GM08714 (cell line): ENCODE data around the gene ARID4A.
"Not testable (repeated sequence)": the region's sequence is repeated elsewhere in the genome, so short reads cannot be mapped to it uniquely, and the experiment has no call there.

Source experiments
- H3K4me3 ChIP-seq: fragments of 200-500 bp; sonication (Bioruptor generic); 2 replicates; pipeline ENCODE4 v1.5.1; 2014; ENCODE audit warnings: mild to moderate bottlenecking, low read length, inconsistent platforms
- ZNF274 ChIP-seq: IDR thresholded peaks from 2 replicates; pipeline ENCODE4 v1.6.1; 2012; ENCODE audit warnings: mild to moderate bottlenecking, low read depth, low read length

ARID4A gene

DNA sequence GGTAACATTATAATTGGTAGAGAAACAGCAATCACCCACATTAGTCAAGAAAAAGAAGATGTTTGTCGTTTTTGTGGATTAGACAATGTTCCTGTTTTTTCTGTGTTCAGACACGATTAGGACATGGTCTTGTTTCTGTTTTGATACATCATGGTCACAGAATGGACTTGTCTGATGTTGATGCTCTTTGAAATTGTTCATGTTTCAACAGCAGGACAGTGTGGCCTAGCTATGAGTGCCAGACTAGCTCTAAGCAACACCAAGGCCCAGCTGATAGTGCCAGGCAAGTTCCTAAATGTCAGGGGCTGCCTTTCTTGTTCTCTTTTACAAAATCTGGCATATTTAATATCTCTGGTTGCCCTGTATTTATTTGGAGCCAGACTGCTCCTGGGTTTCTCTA is 56.5 kb downstream of the ARID4A start:
- TF ChIP-seq ZNF274: no peak
- no peak overlapping the region for H3K4me3 ChIP-seq

DNA sequence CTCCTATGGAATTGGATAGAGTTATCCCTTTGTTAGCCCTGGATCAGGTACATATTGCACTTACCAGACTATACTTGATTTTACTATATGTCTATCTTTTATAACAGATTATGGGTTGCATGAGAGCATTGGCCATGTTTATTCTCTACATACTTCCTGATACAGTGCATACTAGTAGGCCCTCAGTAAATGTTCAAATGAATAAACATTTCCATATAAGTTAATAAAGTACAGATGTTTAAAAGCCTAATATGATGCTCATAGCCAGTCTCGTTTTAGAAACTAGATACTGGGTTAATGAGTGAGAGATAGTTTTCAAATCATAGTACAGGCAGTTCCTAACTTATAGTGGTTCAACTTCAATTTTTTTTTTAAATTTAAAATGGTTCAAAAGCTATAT is 57.9 kb downstream of the ARID4A start:
- no peak overlapping the region for H3K4me3 ChIP-seq
- TF ChIP-seq ZNF274: no peak

DNA sequence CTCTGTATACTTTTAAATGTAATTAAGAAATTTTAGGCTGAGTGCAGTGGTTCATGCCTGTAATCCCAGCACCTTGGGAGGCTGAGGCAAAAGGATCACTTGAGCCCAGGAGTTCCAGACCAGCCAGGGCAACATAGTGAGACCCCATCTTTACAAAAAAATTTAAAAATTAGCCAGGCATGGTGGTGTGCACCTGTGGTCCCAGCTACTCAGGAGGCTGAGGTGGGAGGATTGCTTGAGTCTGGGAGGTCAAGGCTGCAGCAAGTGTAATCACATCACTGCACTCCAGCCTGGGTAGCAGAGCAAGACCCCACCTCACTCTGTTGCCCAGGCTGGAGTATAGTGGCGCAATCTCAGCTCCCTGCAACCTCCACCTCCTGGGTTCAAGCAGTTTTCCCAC is 63.9 kb downstream of the ARID4A start:
- not testable (repeated sequence) for H3K4me3 ChIP-seq

DNA sequence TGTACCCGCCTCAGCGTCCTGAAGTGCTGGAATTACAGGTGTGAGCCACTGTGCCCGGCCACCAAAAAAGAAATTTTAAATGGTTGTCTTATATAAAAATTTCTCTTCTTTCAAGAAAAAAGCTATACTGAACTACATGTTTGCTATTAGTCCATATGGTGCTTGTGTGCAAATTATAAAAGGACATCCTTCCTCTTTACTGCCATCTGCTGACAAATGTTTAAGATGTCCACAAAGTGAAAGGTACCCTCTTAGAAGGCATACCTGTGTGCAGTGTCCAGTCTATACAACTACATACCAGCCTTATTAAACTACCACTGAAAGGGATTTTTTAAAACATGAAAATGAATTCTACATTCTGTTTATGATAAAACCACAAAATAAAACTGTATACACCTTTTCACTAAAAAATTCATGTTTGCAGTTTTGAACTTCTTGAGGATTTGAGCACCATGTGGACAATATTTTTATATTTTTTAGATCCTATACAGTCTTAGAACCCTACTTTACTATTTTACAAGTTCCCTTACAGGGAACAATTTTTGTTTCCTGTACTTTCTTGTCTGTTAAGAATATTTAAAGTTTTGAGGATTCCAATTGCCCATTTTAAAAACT is 64.5 kb downstream of the ARID4A start:
- no peak for TF ChIP-seq ZNF274
- no peak overlapping the region for H3K4me3 ChIP-seq

DNA sequence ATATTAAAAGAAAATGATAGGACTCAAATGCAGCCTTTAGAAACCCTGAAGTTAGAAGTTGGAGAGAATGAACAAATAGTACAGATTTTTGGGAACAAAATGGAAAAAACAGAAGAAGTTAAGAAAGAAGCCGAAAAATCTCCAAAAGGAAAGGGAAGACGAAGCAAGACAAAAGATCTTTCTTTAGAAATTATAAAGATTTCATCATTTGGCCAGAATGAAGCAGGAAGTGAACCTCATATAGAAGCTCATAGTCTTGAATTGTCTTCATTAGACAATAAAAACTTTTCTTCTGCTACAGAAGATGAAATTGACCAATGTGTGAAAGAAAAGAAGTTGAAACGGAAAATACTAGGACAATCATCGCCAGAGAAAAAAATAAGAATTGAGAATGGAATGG is 66.0 kb downstream of the ARID4A start:
- no peak overlapping the region for H3K4me3 ChIP-seq
- no peak for TF ChIP-seq ZNF274

DNA sequence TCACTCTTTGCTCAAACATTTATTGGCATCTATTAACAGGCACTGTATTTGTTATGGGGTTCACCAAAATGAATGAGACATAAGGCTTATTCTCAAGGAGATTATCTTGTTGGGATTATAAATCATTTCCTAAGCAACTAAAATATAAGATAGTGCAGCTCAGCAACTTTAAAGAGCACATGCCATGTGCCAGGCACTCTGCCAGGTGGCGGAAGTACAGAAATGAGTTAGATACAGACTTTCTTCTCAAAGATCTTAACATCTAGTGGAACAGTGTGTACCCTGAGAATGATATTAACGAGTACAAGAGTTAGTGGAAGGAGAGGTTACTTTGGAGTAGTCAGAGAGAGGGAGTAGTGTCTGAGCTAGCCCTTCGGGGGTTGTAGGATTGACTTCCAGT is 68.9 kb downstream of the ARID4A start:
- no peak for TF ChIP-seq ZNF274
- no peak overlapping the region for H3K4me3 ChIP-seq

DNA sequence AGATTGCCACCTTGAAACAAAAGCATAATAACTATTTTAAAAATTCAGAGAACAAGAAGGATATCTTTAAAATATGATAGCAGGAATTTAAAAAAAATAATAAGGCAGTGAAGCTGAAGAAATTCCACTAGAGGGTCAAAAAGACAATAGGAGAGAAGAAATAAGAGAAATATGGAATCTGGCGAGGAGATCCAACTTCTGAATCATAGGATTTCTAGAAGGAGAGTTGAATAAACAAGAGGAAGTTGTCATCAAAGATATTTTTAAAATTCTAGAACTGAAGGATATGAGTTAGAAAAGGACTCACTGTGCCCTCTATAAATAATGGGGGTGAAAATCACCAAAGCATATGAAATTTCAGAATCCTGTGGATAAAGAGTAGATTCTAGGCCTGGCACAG is 70.6 kb downstream of the ARID4A start:
- no peak for TF ChIP-seq ZNF274

DNA sequence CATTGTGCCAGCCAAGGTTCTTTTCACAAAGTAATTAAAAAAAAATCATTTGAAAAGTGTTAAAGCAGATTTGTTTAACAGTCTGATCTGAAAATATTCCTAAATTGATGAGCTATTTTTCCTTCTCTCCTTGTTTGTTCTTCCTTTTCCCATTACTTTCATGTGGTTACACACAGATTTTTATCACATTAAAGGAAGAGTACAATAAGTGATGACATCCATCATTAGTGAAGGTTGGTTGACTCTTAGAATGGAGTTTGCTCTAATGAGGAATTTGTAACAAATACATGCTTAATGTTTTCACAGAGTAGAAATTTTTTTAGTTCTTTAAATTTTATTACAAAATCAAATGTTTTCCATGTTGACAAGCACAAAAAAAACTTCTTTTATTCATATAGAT is 78.4 kb downstream of the ARID4A start:
- H3K4me3 ChIP-seq: no peak overlapping the region
- no peak for TF ChIP-seq ZNF274

More for the DNA sequence above, 70.6 kb downstream of the ARID4A start:
- H3K4me3 ChIP-seq: no peak overlapping the region

DNA sequence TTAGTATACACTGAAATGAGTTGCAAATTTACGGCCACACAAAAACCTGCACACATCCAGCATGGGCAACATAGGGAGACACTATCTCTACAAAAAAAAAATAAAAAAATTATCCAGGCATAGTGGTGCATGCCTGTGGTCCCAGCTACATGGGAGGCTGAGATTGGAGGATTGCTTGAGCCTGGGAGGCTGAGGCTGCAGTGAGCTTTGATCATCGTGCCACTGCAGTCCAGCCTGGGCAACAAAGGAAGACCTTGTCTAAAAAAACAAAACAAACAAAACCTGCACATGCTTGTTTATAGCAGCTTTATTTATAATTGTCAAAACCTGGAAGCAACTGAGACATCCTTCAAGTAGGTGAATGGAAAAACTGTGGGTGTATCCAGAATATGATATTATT is 92.5 kb downstream of the ARID4A start:
- no peak for TF ChIP-seq ZNF274
- no peak overlapping the region for H3K4me3 ChIP-seq

DNA sequence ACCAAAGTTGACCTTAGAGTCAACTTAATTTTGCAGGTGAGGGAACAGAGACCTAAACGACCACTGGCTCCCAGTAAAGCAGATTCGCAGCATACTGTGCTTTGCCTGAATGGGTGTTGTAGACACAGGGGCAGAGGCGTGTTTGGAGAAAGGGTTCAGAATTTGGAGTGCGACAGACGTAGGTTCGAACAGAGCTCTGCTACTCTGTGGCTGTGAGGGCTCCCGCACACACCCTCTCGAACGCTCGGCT is 97.1 kb downstream of the ARID4A start:
- H3K4me3 ChIP-seq: peak overlapping the region; percentile 27; the same call in 1 of the 2 replicates
- no peak for TF ChIP-seq ZNF274

DNA sequence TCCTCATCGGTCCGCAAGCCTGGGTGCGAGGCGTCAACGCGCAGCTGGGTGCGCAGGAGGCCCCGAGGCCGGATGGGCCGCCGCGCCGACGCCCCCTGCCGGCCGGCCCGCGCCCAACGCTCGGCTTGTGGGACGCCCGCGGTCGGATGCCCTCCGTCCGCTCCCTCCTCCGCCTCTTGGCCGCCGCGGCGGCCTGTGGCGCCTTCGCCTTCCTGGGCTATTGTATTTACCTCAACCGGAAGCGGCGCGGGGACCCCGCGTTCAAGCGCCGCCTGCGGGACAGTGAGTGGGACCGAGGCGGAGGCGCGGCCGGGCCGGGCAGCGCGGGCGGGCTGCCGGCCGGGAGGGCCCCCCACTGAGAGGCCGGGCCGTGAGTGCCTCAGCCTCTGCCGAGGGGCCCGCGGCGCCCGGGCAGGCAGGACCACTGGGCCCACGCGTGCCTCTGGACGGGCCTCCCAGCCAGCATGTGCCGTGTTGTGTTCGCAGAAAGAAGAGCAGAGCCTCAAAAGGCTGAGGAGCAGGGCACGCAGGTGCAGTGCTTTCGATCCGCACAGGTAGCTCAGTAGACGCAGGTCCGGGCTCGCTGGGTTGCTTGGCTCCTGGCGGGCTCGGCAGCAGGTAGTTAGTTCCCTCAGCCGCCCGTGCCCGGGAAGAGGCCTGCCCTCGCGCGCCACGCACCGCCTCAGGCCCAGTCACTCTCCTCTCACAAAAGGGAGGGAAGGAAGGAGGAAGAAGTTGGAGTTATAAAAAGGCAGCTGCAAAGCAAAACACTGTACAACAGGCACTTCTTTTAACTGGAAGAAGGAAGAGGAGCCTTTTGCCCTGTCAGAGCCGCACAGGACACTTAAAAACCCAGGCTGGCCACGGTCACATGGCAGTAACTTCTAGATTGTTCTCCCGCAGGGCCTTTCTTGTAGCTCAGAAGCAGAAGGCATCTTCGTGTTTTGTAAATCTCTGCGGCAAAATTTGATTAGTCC is 97.7 kb downstream of the ARID4A start, which contains the start of gene TOMM20L:
TSS of gene TOMM20L (plus strand) at position 119 of the 977 bp plus-strand sequence. CDS start at position 147, 28 bp downstream.
- no peak for TF ChIP-seq ZNF274
- peak within 1 kb of the TSS; percentile 60; the same call in 1 of the 2 replicates for H3K4me3 ChIP-seq

DNA sequence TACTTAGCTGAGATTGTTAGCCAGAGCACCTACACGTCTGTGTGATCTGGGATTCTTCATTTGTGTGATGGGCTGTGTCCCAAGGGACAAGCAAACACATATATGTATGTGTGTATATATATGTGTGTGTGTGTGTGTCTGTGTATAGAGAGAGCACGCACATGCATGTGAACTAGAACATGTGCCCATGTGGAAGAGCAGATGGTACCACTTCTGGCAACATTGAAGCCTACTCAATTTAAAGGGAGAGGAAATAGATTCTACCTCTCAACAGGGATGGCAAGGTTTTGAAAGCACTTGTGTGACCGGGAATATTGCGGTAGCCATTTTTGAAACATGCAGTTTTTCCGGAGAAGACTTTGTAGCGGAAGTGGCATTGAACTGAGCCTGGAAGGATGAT is 98.8 kb downstream of the ARID4A start:
- no peak for TF ChIP-seq ZNF274
- no peak overlapping the region for H3K4me3 ChIP-seq

DNA sequence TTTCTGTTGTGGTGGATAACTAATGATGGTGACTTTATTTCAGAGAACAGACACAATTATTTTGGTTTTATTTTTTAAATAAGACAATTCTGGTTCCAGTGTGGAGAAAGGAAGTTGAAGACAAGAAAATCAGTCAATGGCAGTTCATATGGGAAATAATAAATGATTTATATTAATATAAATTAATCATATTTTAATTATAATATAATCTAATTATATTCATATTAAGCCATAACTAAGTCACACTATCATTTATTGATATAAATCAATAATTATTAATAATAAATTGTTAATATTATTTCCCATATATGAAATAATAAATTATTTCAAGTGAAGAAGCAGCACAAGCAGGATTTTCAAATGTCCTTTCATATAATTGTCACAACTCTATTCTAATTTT is 100.1 kb downstream of the ARID4A start:
- no peak overlapping the region for H3K4me3 ChIP-seq
- no peak for TF ChIP-seq ZNF274

DNA sequence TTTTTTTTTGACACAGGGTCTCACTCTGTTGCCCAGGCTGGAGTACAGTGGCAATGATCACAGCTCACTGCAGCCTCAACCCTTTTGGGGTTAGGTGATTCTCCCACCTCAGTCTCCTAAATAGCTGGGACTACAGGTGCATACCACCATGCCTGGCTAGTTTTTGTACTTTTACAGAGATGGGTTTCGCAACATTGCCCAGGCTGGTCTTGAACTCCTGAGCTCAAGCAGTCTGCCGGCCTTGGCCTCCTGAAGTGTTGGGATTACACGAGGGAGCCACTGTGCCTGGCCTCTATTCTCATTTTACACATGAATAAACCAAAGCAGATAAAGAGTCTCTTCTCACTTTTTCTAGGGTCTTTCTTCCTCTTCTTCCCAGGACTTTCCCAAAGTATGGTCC is 100.5 kb downstream of the ARID4A start:
- no peak for TF ChIP-seq ZNF274
- no peak overlapping the region for H3K4me3 ChIP-seq

DNA sequence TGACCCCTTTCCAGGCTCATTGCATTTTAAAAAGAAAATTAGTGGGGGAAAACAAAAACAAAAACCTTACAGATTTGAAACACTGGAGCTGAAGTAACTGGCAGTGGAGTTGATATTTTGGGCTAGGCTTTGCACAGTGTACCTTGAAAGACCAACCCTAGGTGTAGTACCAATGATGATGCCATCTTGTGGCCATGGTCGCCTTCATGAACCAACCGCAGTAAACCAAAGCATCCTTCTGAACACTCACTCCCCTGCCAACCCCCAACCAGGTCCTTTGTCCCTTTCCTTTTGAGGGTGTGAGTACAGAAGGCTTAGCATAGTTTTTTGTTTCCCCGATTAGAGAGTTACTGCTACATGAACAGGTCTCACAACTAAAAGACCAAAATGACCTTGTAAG is 103.2 kb downstream of the ARID4A start:
- H3K4me3 ChIP-seq: no peak overlapping the region
- no peak for TF ChIP-seq ZNF274
